CD4-positive, alpha-beta T cell (primary cell): Measurements from ENCODE around the gene GTF2F1. TPM values are rescaled to one million over a fixed set of nuclear protein-coding genes. Genes with fewer than 3 reads are reported as not detected.

Experiments
- ATAC-seq: fragments of 200-7000 bp; cut with Tn5 transposase; one replicate; pipeline ENCODE4 v1.10.0; 2022; ENCODE audit warnings: mild to moderate bottlenecking; ENCODE audit not compliant: poor library complexity
- CTCF ChIA-PET: fragments of 350-600 bp; sonication (Branson Sonifier 250); formaldehyde crosslinking; loops from one replicate; lab custom pipeline; 2021; ENCODE audit warnings: antibody characterized with exemption, inconsistent platforms; lab: Charles Lee
- POLR2A ChIA-PET: fragments of 350-600 bp; sonication (Branson Sonifier 250); formaldehyde crosslinking; loops from one replicate; lab custom pipeline; 2021; ENCODE audit warnings: antibody characterized with exemption, inconsistent platforms; lab: Charles Lee
- DNase-seq, 14 experiments: peaks; one replicate each; pipeline ENCODE4 v3.0.0-alpha.2; 2013 to 2020; ENCODE audit warnings: mixed read lengths in 2 of 14
- H3K27ac ChIP-seq, 2 donors: one replicate each; pipeline versions ENCODE4 v1.5.1 to v1.7.0; 2013; ENCODE audit warnings: low read length in 2 of 2, low read depth in 1 of 2, mild to moderate bottlenecking in 1 of 2
- H3K27me3 ChIP-seq, 2 experiments: 1 replicate in 1 of 2; 2 replicates in 1 of 2; pipeline versions ENCODE4 v1.6.1 to v1.7.0; 2013; ENCODE audit warnings: low read length in 2 of 2, control low read depth in 1 of 2, mild to moderate bottlenecking in 1 of 2, moderate library complexity in 1 of 2; ENCODE audit not compliant: insufficient read depth in 2 of 2, control insufficient read depth in 1 of 2
- H3K36me3 ChIP-seq: one replicate; pipeline ENCODE4 v1.6.1; 2013; ENCODE audit warnings: low read length, control low read depth; ENCODE audit not compliant: insufficient read depth
- H3K4me1 ChIP-seq: one replicate; pipeline ENCODE4 v1.6.1; 2013; ENCODE audit warnings: low read length, control low read depth; ENCODE audit not compliant: insufficient read depth
- H3K4me3 ChIP-seq: one replicate; pipeline ENCODE4 v1.5.1; 2013; ENCODE audit warnings: mild to moderate bottlenecking, low read length, moderate library complexity
- H3K9me3 ChIP-seq, 2 experiments: 1 replicate in 1 of 2; 2 replicates in 1 of 2; pipeline versions ENCODE4 v1.6.1 to v1.7.0; 2013; ENCODE audit warnings: low read length in 2 of 2, mild to moderate bottlenecking in 2 of 2, control low read depth in 1 of 2, moderate library complexity in 1 of 2; ENCODE audit not compliant: control insufficient read depth in 1 of 2, insufficient read depth in 1 of 2
- H3K27ac Mint-ChIP-seq: one replicate; pipeline ENCODE4 v1.8.0; 2020; ENCODE audit warnings: mixed read lengths
- H3K27me3 Mint-ChIP-seq: one replicate; pipeline ENCODE4 v1.8.0; 2021; ENCODE audit warnings: mixed read lengths
- H3K36me3 Mint-ChIP-seq: one replicate; pipeline ENCODE4 v1.8.0; 2021; ENCODE audit warnings: low read depth, mixed read lengths
- H3K4me1 Mint-ChIP-seq: one replicate; pipeline ENCODE4 v1.8.0; 2021; ENCODE audit warnings: low read depth, mixed read lengths
- H3K4me3 Mint-ChIP-seq: one replicate; pipeline ENCODE4 v1.8.0; 2020; ENCODE audit warnings: mild to moderate bottlenecking, mixed read lengths
- H3K9me3 Mint-ChIP-seq: one replicate; pipeline ENCODE4 v1.8.0; 2020; ENCODE audit warnings: mixed read lengths
- CTCF ChIP-seq: fragments of 200-600 bp; IDR thresholded peaks from one replicate; pipeline ENCODE4 v1.8.0; 2022; ENCODE audit warnings: antibody characterized with exemption, mild to moderate bottlenecking
- intact Hi-C, 2 experiments: fragments of 100-400 bp; cut with DNase I in 1 of 2; cut with micrococcal nuclease in 1 of 2; formaldehyde crosslinking; loops; one replicate each; pipeline versions ENCODE4 v1.15.1 to v1.9.0; 2023 to 2025; cut with DNase I, micrococcal nuclease
- total RNA-seq, 174 experiments: library from RNA in 2 of 174; stranded (reverse) in 2 of 174; gene quantifications; one replicate each; pipeline ENCODE4 v1.2.3 and lab custom pipeline; 2021 to 2026

GTF2F1 gene
- total RNA-seq, 2 experiments from 2014 or later, result 56.1 to 61.1 TPM

DNA sequence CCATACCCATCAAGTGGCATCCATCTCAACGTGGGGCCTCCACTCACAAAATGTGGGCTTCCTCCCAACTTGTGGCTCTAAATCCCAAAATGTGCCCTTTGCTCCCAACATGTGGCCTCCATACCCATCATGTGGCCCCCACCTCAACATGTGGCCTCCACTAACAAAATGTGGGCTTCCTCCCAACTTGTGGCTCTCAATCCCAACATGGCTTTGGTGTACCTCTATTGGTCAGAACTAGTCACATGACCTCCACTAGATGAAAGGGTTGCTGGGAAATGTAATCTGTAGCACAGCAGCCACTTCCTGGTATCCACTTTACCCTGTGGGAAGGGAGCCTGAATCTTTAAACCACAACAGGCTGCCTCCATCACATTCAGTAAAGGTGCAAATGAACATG lies 49.5 kb downstream of the GTF2F1 start:
- H3K4me1 Mint-ChIP-seq, result no peaks in the 10 kb centered on the region
- H3K27me3 Mint-ChIP-seq, result no peaks in the 10 kb centered on the region
- Histone ChIP-seq H3K27me3 (no peaks in the 10 kb centered on the region), H3K4me1 (no peaks in the 10 kb centered on the region), H3K9me3 (no peaks in the 10 kb centered on the region), H3K27ac (no peak overlapping the region), H3K4me3 (no peak overlapping the region), H3K36me3 (peaks cover 24% of the 10 kb centered on the region)
- intact Hi-C loops, result no loop called here
- no peak for ATAC-seq
- TF ChIP-seq CTCF, result no peak
- no peak overlapping the region for H3K27ac Mint-ChIP-seq
- CTCF ChIA-PET, result no interaction called here
- H3K9me3 Mint-ChIP-seq, result no peaks in the 10 kb centered on the region
- no peak overlapping the region for H3K4me3 Mint-ChIP-seq
- POLR2A ChIA-PET, result no interaction called here
- no peak for DNase-seq
- H3K36me3 Mint-ChIP-seq, result peaks cover 27% of the 10 kb centered on the region

- intact Hi-C loops, result no loop called here
- Histone ChIP-seq H3K27me3 (no peaks in the 10 kb centered on the region), H3K4me3 (no peak overlapping the region), H3K27ac (no peak overlapping the region), H3K36me3 (peaks cover 9% of the 10 kb centered on the region), H3K4me1 (no peaks in the 10 kb centered on the region), H3K9me3 (no peaks in the 10 kb centered on the region)
- Mint-ChIP-seq H3K4me1 (no peaks in the 10 kb centered on the region), H3K36me3 (peaks cover 19% of the 10 kb centered on the region), H3K27ac (no peak overlapping the region), H3K9me3 (no peaks in the 10 kb centered on the region), H3K4me3 (no peak overlapping the region), H3K27me3 (no peaks in the 10 kb centered on the region)
- CTCF ChIA-PET, result no interaction called here
- ATAC-seq (no peak), DNase-seq (no peak)
- POLR2A ChIA-PET, result no interaction called here
- TF ChIP-seq CTCF, result no peak
These were observed 52.3 kb downstream of the GTF2F1 start for GRCh38 chr19:6340493-6341201.

GRCh38 chr19:6334490-6335285 lies 58.3 kb downstream of the GTF2F1 start:
- no peaks in the 10 kb centered on the region for H3K27me3 Mint-ChIP-seq
- no peak for DNase-seq
- ChIA-PET CTCF (no interaction called here), POLR2A (no interaction called here)
- H3K27ac Mint-ChIP-seq, result no peak overlapping the region
- Histone ChIP-seq H3K27ac (no peak overlapping the region), H3K27me3 (no peaks in the 10 kb centered on the region), H3K4me3 (no peak overlapping the region), H3K4me1 (no peaks in the 10 kb centered on the region), H3K36me3 (no peaks in the 10 kb centered on the region), H3K9me3 (no peaks in the 10 kb centered on the region)
- intact Hi-C loops, result no loop called here
- no peaks in the 10 kb centered on the region for H3K9me3 Mint-ChIP-seq
- peaks cover 5% of the 10 kb centered on the region for H3K36me3 Mint-ChIP-seq
- H3K4me3 Mint-ChIP-seq, result no peak overlapping the region
- no peak for TF ChIP-seq CTCF
- no peak for ATAC-seq
- no peaks in the 10 kb centered on the region for H3K4me1 Mint-ChIP-seq
